GM18907 (cell line): ENCODE measurements around the gene NEO1.

Source experiments
- ATAC-seq: cut with Tn5 transposase; IDR thresholded peaks from one replicate; pipeline ENCODE4 v1.9.1; 2021; ENCODE audit warnings: mild to moderate bottlenecking, moderate library complexity; ENCODE audit not compliant: unreplicated experiment

The NEO1 gene

GRCh38 chr15:73346735-73347312, 294.6 kb downstream of the NEO1 start:
- ATAC-seq, result no peak

GRCh38 chr15:73349191-73349590, 296.9 kb downstream of the NEO1 start:
- ATAC-seq, result no peak

DNA sequence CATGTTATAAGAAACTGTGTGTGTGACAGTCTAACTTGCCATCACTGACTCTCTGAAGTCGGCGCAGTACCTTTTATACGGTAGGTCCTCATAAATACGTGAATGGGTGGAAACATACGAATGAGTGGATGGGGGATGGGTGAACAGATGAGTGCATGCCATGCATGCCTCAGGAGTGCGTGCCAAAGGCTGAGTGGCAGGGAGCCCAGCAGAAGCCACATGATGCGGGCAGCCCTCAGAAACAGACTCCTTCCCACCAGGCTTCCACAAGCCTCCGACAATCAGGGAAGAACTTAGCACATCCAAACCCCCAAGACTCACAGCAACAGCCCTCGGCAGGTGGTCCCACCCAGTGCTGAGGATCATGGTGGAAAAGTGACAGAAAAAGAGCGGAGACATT, 299.8 kb downstream of the NEO1 start:
- no peak for ATAC-seq

- no peak for ATAC-seq
Measured at GRCh38 chr15:73353734-73354133, 301.5 kb downstream of the NEO1 start.

DNA sequence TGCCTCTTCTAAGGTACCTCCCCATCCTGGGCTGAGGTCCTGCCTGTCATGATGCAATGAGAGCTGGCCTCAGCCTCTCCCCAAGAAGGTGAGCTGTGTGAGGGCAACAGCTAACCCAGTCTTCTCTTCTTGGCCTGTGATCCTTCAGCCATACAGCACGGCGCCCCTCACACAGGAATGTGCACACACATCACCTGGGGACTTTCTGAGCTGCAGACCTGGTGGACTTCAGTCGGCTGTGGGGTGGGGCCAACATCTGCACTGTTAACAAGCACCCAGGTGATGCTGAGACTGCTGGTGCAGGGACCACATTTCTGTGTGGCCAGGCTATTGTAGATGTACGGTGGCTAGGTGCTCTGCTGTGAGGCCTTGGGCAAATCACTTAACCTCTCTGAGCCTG, 302.0 kb downstream of the NEO1 start:
- ATAC-seq, result no peak
